ENCODE results near the gene STX3.

STX3 gene

DNA sequence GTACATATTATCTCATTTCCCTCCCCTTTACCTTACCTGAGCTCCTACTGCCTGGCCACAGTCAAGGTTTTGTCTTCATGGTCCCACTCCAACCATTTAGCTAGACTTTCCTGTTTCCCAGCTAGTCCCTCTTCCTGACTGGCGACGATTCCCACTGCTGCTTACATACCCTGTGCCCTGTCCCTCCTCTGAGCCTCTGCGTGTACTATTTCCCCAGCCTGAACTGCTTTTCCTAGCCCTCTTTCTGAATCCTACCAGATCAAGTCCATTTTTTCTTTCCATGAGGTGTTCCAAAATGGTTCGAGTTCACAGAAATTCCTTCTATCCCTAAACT is 32.0 kb downstream of the STX3 start:
- no peak overlapping the region for H3K27ac ChIP-seq
- no peak overlapping the region for H3K9ac ChIP-seq (ENCODE audit: insufficient read length)
- no peaks in the 10 kb centered on the region for H3K9me3 ChIP-seq (ENCODE audit: low read depth, low read length)
- no peak for TF ChIP-seq POLR2AphosphoS5 (IDR thresholded peaks at IDR 0.05; ENCODE audit: borderline replicate concordance, low read depth, low read length)
- TF ChIP-seq FOXP2 (optimal IDR thresholded peaks at IDR 0.05; ENCODE audit: control extremely low read depth, extremely low read length, insufficient read depth) = no peak
- TF ChIP-seq EZH2 (IDR thresholded peaks at IDR 0.05) = no peak
- no peaks in the 10 kb centered on the region for H3K36me3 ChIP-seq (ENCODE audit: insufficient read depth, low read length)
- H3K4me3 ChIP-seq = no peak overlapping the region
- no peak for DNase-seq (ENCODE audit: low read depth, low spot score)

DNA sequence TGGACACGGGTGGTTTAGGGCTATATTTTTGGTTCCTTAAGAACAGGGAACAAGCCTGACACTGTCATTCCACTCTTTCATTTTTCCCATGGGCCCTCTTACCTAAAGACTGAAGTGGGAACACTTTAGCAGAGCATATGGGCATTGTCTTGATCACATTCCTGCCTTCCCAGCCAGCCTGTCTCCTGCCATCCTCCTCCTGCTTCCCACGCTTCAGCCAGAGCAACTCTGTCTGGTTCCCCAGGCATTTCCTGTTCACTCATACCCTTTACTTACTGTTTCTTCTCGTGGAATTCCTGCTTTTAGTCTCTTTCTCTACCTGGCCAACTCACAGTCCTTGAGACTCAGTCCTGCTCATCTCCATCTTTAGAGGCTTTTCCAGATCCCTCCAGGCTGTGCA is 32.6 kb downstream of the STX3 start:
- DNase-seq (ENCODE audit: low read depth, low spot score) = no peak
- Histone ChIP-seq H3K27ac (no peak overlapping the region), H3K4me3 (no peak overlapping the region), H3K9ac (ENCODE audit: insufficient read length) (no peak overlapping the region), H3K36me3 (ENCODE audit: insufficient read depth, low read length) (no peaks in the 10 kb centered on the region), H3K9me3 (ENCODE audit: low read depth, low read length) (no peaks in the 10 kb centered on the region)
- TF ChIP-seq FOXP2 (optimal IDR thresholded peaks at IDR 0.05; ENCODE audit: control extremely low read depth, extremely low read length, insufficient read depth) (no peak), POLR2AphosphoS5 (IDR thresholded peaks at IDR 0.05; ENCODE audit: borderline replicate concordance, low read depth, low read length) (no peak), EZH2 (IDR thresholded peaks at IDR 0.05) (no peak)

DNA sequence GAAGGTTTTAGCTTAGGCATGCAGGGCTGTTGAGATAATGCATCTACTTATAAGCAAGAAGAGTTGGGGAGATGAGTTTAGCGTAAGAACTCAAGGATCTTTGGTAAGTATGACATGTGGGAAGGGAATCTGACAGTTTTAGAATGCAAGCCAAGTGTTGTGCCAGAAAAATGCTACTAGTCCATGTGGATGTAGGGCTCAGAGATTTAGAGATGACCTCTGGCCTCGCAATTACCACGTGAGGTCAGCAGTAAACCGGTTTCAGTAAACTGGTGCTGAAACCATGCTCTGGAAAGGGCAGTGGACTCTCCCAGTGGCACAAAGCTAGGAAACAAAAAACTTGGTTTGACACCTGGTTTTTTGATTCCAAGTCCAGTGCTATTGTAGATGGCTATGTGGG is 36.5 kb downstream of the STX3 start:
- H3K4me3 ChIP-seq = no peak overlapping the region
- TF ChIP-seq EZH2 (IDR thresholded peaks at IDR 0.05) = no peak
- no peak for TF ChIP-seq FOXP2 (optimal IDR thresholded peaks at IDR 0.05; ENCODE audit: control extremely low read depth, extremely low read length, insufficient read depth)
- no peak for TF ChIP-seq POLR2AphosphoS5 (IDR thresholded peaks at IDR 0.05; ENCODE audit: borderline replicate concordance, low read depth, low read length)
- DNase-seq (ENCODE audit: low read depth, low spot score) = no peak
- no peak overlapping the region for H3K9ac ChIP-seq (ENCODE audit: insufficient read length)
- H3K27ac ChIP-seq = no peak overlapping the region
- H3K9me3 ChIP-seq (ENCODE audit: low read depth, low read length) = no peaks in the 10 kb centered on the region
- H3K36me3 ChIP-seq (ENCODE audit: insufficient read depth, low read length) = no peaks in the 10 kb centered on the region

DNA sequence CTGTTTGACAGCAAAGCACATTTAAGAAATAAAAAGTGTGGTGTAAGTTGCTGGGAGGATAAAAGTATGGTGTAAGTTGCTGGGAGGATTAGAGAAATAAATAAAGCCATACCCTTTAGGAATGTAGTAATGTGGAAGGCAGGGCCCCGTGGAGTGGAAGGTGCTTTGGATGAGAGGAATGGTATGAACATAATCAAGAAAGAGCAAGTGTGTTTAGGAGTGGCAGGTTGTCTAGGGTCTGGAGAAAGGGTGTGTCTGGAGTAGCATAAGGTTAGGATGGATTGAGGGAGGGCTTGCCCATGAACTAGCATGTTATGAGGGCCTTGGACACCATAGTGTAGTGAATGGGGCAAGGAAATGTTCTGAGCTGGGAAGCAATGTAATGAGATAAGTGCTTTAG is 37.3 kb downstream of the STX3 start:
- Histone ChIP-seq H3K27ac (no peak overlapping the region), H3K9me3 (ENCODE audit: low read depth, low read length) (no peaks in the 10 kb centered on the region), H3K4me3 (no peak overlapping the region), H3K36me3 (ENCODE audit: insufficient read depth, low read length) (no peaks in the 10 kb centered on the region), H3K9ac (ENCODE audit: insufficient read length) (no peak overlapping the region)
- no peak for TF ChIP-seq FOXP2 (optimal IDR thresholded peaks at IDR 0.05; ENCODE audit: control extremely low read depth, extremely low read length, insufficient read depth)
- TF ChIP-seq POLR2AphosphoS5 (IDR thresholded peaks at IDR 0.05; ENCODE audit: borderline replicate concordance, low read depth, low read length) = no peak
- no peak for TF ChIP-seq EZH2 (IDR thresholded peaks at IDR 0.05)
- DNase-seq (ENCODE audit: low read depth, low spot score) = no peak

DNA sequence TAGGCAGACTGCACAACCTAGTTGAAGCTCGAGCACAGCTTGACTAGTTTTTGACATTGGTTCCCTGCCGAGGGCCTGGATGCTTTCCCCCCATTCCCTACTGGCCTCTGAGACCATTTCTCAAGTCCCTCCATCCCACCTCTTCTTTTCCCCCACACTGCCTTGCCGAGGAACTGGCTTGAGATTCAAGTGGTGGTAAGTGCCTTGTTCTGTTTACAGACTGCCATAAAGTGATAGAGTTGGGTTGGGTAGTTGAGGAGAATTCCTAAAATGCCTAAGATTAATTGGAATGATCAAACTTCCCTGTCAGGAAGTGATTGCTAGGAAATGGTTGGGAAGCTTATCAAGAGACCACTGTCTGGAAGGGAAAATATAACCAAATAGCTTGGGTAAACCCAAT is 39.2 kb downstream of the STX3 start:
- TF ChIP-seq EZH2 (IDR thresholded peaks at IDR 0.05) (no peak), POLR2AphosphoS5 (IDR thresholded peaks at IDR 0.05; ENCODE audit: borderline replicate concordance, low read depth, low read length) (no peak), FOXP2 (optimal IDR thresholded peaks at IDR 0.05; ENCODE audit: control extremely low read depth, extremely low read length, insufficient read depth) (no peak)
- H3K4me3 ChIP-seq = no peak overlapping the region
- H3K27ac ChIP-seq = no peak overlapping the region
- no peaks in the 10 kb centered on the region for H3K9me3 ChIP-seq (ENCODE audit: low read depth, low read length)
- H3K36me3 ChIP-seq (ENCODE audit: insufficient read depth, low read length) = no peaks in the 10 kb centered on the region
- no peak overlapping the region for H3K9ac ChIP-seq (ENCODE audit: insufficient read length)
- no peak for DNase-seq (ENCODE audit: low read depth, low spot score)

DNA sequence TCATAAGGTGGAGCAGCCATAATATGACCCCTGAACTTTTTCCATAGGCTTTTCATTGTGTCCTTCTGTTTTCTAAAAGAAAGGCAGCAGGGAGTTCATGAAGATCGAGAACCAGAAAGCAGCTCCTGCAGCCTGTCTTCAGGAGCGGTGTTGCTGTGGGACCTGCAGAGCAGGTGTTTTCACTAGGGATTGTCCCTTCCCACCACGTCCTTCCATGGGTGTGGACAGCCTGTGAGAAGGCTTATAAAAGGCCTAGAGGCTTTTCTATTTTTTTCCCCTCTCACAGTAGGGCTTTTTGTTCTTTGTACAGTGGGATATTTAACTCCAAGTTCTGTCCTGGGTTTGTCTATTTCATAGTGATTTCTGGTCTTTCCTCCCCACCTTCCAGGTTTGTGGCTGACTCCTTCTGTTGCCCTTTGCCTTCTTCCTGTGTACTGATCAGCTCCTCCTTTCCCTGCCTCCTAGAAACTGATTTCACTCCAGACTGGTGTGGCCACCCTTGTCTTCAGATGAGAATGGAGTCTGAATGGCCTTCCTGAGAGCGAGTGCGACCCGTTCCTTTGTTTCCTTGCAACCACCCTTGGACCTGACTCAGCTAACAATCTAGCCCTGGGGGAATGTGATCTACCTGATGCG is 45.3 kb downstream of the STX3 start:
- H3K36me3 ChIP-seq (ENCODE audit: insufficient read depth, low read length) = 0 out of 2 replicates have a peak, but pooled peaks cover under 1% of the 10 kb centered on the region
- H3K27ac ChIP-seq = no peak overlapping the region
- no peak overlapping the region for H3K9ac ChIP-seq (ENCODE audit: insufficient read length)
- no peak overlapping the region for H3K4me3 ChIP-seq
- no peaks in the 10 kb centered on the region for H3K9me3 ChIP-seq (ENCODE audit: low read depth, low read length)
- no peak for DNase-seq (ENCODE audit: low read depth, low spot score)
- TF ChIP-seq EZH2 (IDR thresholded peaks at IDR 0.05) (no peak), POLR2AphosphoS5 (IDR thresholded peaks at IDR 0.05; ENCODE audit: borderline replicate concordance, low read depth, low read length) (no peak), FOXP2 (optimal IDR thresholded peaks at IDR 0.05; ENCODE audit: control extremely low read depth, extremely low read length, insufficient read depth) (no peak)

DNA sequence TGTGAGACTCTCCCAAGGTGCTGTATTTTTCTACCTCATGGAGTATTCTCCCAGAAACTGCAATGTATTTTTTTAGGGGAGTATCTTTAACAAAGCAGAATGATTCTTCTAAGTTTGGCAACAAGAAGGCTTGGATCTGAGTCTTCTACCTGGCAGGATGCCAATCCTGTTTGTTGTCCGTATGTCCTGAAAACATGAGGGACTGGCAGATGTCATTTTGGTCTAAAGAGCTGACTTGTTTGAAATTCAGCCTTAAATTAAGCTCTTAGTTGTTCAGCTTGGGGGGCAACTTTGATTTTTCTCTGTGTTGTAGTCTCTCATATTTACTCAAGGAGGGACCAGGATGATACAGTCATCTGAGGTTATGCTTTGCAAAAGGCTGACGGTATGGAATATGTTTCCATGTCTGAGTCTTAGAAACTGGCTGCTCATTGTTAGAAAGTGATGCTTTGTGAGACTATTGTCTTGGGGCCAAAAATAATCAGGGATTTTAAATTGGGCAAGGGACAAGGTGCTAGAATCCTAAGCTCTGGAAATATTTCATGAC is 46.1 kb downstream of the STX3 start:
- H3K27ac ChIP-seq = no peak overlapping the region
- H3K36me3 ChIP-seq (ENCODE audit: insufficient read depth, low read length) = peaks cover 6% of the 10 kb centered on the region
- TF ChIP-seq FOXP2 (optimal IDR thresholded peaks at IDR 0.05; ENCODE audit: control extremely low read depth, extremely low read length, insufficient read depth) (no peak), POLR2AphosphoS5 (IDR thresholded peaks at IDR 0.05; ENCODE audit: borderline replicate concordance, low read depth, low read length) (no peak), EZH2 (IDR thresholded peaks at IDR 0.05) (no peak)
- no peak overlapping the region for H3K9ac ChIP-seq (ENCODE audit: insufficient read length)
- DNase-seq (ENCODE audit: low read depth, low spot score) = no peak
- no peak overlapping the region for H3K4me3 ChIP-seq
- no peaks in the 10 kb centered on the region for H3K9me3 ChIP-seq (ENCODE audit: low read depth, low read length)

DNA sequence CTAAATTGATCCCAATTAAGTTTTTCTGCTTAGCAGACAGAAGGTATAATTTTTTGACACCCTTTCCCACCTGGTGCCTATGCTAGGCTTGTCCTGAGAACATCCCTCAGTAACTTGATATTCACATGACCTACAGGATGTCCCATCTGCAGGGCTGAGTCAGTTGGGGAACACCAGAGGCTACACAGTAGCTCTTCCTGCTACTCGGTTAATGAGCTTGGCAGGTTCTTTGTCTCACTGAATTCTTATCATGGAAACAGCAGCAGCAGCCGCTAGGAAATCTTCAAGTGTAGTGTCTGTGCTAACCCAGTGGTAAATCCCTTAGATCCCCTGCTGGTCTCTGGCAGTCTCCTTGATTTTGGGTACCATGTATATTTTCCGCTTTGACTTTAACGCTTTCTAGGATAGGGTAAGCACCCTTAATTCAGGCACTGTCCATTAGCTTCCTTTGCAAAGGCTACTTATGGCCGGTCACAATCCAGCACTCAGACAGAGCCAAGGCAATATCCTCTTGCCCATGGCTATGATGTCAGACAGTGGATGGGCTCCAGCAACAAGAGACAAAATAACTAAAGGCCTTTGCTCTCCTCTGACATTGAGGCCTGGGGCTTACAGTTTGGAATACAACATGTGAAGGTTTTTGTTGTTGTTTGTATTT is 46.9 kb downstream of the STX3 start:
- Histone ChIP-seq H3K36me3 (ENCODE audit: insufficient read depth, low read length) (peaks cover 15% of the 10 kb centered on the region), H3K9ac (ENCODE audit: insufficient read length) (no peak overlapping the region), H3K27ac (no peak overlapping the region), H3K4me3 (no peak overlapping the region), H3K9me3 (ENCODE audit: low read depth, low read length) (no peaks in the 10 kb centered on the region)
- DNase-seq (ENCODE audit: low read depth, low spot score) = no peak
- TF ChIP-seq EZH2 (IDR thresholded peaks at IDR 0.05) (no peak), POLR2AphosphoS5 (IDR thresholded peaks at IDR 0.05; ENCODE audit: borderline replicate concordance, low read depth, low read length) (no peak), FOXP2 (optimal IDR thresholded peaks at IDR 0.05; ENCODE audit: control extremely low read depth, extremely low read length, insufficient read depth) (no peak)

Data from SK-N-MC (cell line).